Measurements from ENCODE around the gene PRODH.
"Not testable (repeated sequence)": the region's sequence is repeated elsewhere in the genome, so short reads cannot be mapped to it uniquely, and the experiment has no call there.

Gene PRODH

GRCh38 chr22:18905540-18906409, 30.3 kb downstream of the PRODH start, which contains the start of gene DGCR6:
TSS of gene DGCR6 (plus strand) at chr22:18906320. CDS start at chr22:18906375, 55 bp downstream.
- DNase-seq (ENCODE audit: low spot score), result no peak

GRCh38 chr22:18896037-18896657, 39.9 kb downstream of the PRODH start:
- DNase-seq (ENCODE audit: low spot score), result not testable (repeated sequence)

GRCh38 chr22:18893775-18894174, 42.3 kb downstream of the PRODH start:
- not testable (repeated sequence) for DNase-seq (ENCODE audit: low spot score)

GRCh38 chr22:18890510-18891192, 45.4 kb downstream of the PRODH start:
- DNase-seq (ENCODE audit: low spot score), result not testable (repeated sequence)

GRCh38 chr22:18888115-18888514, 48.0 kb downstream of the PRODH start:
- DNase-seq (ENCODE audit: low spot score), result no peak

GRCh38 chr22:18884465-18884864, 51.6 kb downstream of the PRODH start:
- not testable (repeated sequence) for DNase-seq (ENCODE audit: low spot score)

GRCh38 chr22:18881260-18881659, 54.8 kb downstream of the PRODH start:
- DNase-seq (ENCODE audit: low spot score), result peak; percentile 77
